ENCODE results near the gene DCPS. TPM values are rescaled to one million over a fixed set of nuclear protein-coding genes. Genes with fewer than 3 reads are reported as not detected.
"Not testable (repeated sequence)": the region's sequence is repeated elsewhere in the genome, so short reads cannot be mapped to it uniquely, and the experiment has no call there.

Gene DCPS
- 10 to 100 TPM; 19.0 to 26.6 (median 24.3) TPM for total RNA-seq (2021; fragmentation: NEBNext Ultra II Directional; extraction: Animal tissue kit (Norgen Biotek cat#: 25700))
- long read RNA-seq, transcript DCPS-201 (6 exons, 1,479 nt): major isoform, 15 of 20 reads
- long read RNA-seq, partial matches to known transcripts: 3 of 20 reads
- long read RNA-seq, other reads (novel, unspliced or antisense): 2 of 20 reads

DNA sequence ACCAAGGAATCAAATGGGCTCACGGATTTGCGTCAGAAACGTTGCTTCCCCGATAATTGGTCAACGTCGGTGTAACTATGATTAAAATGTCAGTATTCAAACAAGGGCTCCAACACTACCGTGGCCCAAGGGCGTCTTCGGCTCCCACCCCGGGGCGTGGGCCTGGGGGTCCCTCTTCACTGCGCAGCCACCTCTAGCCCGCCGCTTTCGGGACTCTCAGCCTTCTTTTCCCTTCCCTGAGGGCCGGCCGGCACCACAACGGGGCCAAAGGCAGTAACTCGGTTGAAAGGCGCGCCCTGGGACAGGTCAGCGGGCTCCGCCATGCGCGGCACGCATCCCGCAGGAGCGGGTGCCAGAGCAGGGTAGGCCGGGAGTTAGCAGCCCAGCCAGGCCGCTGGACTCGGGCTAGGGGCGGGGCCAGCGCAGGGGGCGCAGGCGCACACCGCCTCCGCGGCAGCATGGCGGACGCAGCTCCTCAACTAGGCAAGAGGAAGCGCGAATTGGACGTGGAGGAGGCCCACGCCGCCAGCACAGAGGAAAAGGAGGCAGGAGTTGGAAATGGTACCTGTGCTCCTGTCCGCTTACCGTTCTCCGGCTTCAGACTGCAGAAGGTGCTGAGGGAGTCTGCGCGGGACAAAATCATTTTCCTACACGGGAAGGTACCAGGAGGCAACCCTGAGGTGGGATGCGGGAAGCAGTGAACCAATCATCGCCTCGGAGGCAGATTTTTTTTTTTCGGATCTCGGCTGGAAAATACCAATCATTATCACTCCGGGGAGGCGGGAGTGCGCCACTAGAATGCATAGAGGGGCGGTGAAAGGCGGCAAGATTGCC is at the start of gene DCPS:
Gene DCPS (plus strand): TSS at position 438 of the 834 bp plus-strand sequence. CDS start 21 bp downstream, at position 459.
- H3K9me3 Mint-ChIP-seq: no peaks in the 10 kb centered on the region
- TF ChIP-seq, protein P1, sequence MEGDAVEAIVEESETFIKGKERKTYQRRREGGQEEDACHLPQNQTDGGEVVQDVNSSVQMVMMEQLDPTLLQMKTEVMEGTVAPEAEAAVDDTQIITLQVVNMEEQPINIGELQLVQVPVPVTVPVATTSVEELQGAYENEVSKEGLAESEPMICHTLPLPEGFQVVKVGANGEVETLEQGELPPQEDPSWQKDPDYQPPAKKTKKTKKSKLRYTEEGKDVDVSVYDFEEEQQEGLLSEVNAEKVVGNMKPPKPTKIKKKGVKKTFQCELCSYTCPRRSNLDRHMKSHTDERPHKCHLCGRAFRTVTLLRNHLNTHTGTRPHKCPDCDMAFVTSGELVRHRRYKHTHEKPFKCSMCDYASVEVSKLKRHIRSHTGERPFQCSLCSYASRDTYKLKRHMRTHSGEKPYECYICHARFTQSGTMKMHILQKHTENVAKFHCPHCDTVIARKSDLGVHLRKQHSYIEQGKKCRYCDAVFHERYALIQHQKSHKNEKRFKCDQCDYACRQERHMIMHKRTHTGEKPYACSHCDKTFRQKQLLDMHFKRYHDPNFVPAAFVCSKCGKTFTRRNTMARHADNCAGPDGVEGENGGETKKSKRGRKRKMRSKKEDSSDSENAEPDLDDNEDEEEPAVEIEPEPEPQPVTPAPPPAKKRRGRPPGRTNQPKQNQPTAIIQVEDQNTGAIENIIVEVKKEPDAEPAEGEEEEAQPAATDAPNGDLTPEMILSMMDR (IDR thresholded peaks at IDR 0.05): peak; percentile 18; the same call in 1 of the 2 replicates
- H3K4me1 Mint-ChIP-seq (ENCODE audit: low read depth): peaks cover 31% of the 10 kb centered on the region
- H3K36me3 Mint-ChIP-seq (ENCODE audit: low read depth): peaks cover 20% of the 10 kb centered on the region
- H3K27ac Mint-ChIP-seq: peak within 1 kb of the TSS; percentile 89
- H3K27me3 Mint-ChIP-seq (ENCODE audit: insufficient read depth): peaks cover 2% of the 10 kb centered on the region; the same call in 1 of the 2 replicates
- DNase-seq: peak; percentile 81
- peak within 1 kb of the TSS; percentile 96 for H3K4me3 Mint-ChIP-seq

GRCh38 chr11:126254819-126255218 is 49.0 kb upstream of the DCPS start:
- Mint-ChIP-seq H3K27me3 (ENCODE audit: insufficient read depth) (no peaks in the 10 kb centered on the region; the same call in 1 of the 2 replicates), H3K4me3 (no peak overlapping the region), H3K9me3 (no peaks in the 10 kb centered on the region), H3K4me1 (ENCODE audit: low read depth) (peaks cover 29% of the 10 kb centered on the region), H3K36me3 (ENCODE audit: low read depth) (peaks cover 37% of the 10 kb centered on the region), H3K27ac (no peak overlapping the region)
- no peak for DNase-seq
- TF ChIP-seq, protein P1 (IDR thresholded peaks at IDR 0.05): no peak

DNA sequence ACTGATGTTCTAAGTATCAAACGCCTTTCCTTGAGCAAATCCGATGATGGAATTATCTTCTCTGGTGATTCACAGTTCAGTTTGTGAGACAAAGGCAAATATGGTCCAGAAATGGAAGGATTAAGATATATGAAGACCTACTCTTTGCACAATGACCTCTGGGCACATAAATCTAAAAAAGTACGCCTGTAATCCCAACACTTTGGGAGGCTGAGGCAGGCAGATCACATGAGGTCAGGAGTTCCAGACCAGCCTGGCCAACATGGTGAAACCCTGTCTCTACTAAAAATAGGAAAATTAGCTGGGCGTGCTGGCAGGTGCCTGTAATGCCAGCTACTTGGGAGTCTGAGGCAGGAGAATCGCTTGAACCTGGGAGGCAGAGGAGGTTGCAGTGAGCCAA is 48.4 kb upstream of the DCPS start:
- H3K9me3 Mint-ChIP-seq, DNase-seq: not testable (repeated sequence)
- peaks cover 38% of the 10 kb centered on the region for H3K36me3 Mint-ChIP-seq (ENCODE audit: low read depth)

DNA sequence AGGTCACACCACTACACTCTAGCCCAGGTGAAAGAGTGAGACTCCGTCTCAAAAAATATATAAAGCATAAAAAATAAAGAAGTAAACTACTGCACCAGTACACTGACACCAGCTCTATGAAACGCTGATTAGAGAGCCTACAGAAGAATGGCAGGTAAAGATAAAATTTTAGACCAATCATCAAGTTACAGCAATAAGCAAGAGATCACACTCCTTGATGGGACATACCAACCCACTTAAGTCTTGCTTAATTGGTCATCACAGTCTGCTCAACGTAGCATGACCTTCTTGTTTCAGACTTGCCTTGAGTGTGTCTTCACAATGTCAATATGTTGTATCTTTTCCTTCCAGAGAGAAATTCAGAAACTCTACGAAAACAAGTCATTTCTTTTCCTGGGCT is 47.6 kb upstream of the DCPS start:
- TF ChIP-seq, protein P1 (IDR thresholded peaks at IDR 0.05): no peak
- Mint-ChIP-seq H3K27ac (no peak overlapping the region), H3K4me3 (no peak overlapping the region), H3K4me1 (ENCODE audit: low read depth) (peaks cover 37% of the 10 kb centered on the region), H3K36me3 (ENCODE audit: low read depth) (peaks cover 44% of the 10 kb centered on the region), H3K27me3 (ENCODE audit: insufficient read depth) (no peaks in the 10 kb centered on the region; the same call in 1 of the 2 replicates), H3K9me3 (no peaks in the 10 kb centered on the region)
- no peak for DNase-seq

More for the DNA sequence above, 48.4 kb upstream of the DCPS start:
- H3K27me3 Mint-ChIP-seq (ENCODE audit: insufficient read depth); H3K4me3 Mint-ChIP-seq; H3K27ac Mint-ChIP-seq: not testable (repeated sequence)
- H3K4me1 Mint-ChIP-seq (ENCODE audit: low read depth): peaks cover 30% of the 10 kb centered on the region

GRCh38 chr11:126257144-126257543 is 46.7 kb upstream of the DCPS start:
- peak overlapping the region; percentile 42; the same call in 1 of the 2 replicates for H3K27ac Mint-ChIP-seq
- peaks cover 43% of the 10 kb centered on the region for H3K36me3 Mint-ChIP-seq (ENCODE audit: low read depth)
- H3K9me3 Mint-ChIP-seq: no peaks in the 10 kb centered on the region
- no peak for DNase-seq
- H3K27me3 Mint-ChIP-seq (ENCODE audit: insufficient read depth): no peaks in the 10 kb centered on the region
- H3K4me1 Mint-ChIP-seq (ENCODE audit: low read depth): peaks cover 37% of the 10 kb centered on the region
- peak overlapping the region; percentile 23; the same call in 1 of the 2 replicates for H3K4me3 Mint-ChIP-seq
- TF ChIP-seq, protein P1 (IDR thresholded peaks at IDR 0.05): no peak

DNA sequence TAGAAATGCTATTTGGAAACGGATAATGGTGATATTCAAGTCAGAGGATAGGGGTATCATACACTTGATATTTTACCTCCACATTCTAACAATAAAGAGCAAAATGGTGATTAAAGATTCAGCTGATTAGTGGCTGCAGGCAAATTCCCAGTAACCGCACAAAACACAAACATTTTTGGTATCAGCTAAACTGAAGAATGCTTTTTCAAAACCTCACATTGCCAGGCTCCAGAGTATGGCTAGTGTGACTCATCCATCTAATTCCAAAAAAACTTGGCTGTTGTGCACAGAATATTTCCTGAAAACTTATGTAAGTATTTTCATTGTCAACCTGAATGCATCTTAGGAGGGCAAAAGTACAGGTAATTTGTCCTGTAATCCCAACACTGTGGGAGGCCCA is 46.1 kb upstream of the DCPS start:
- Mint-ChIP-seq H3K36me3 (ENCODE audit: low read depth) (peaks cover 40% of the 10 kb centered on the region), H3K27ac (peak overlapping the region; percentile 60), H3K27me3 (ENCODE audit: insufficient read depth) (no peaks in the 10 kb centered on the region)

More for the DNA sequence above, 46.1 kb upstream of the DCPS start:
- peak overlapping the region; percentile 23; the same call in 1 of the 2 replicates for H3K4me3 Mint-ChIP-seq
- TF ChIP-seq, protein P1 (IDR thresholded peaks at IDR 0.05): no peak
- peaks cover 37% of the 10 kb centered on the region for H3K4me1 Mint-ChIP-seq (ENCODE audit: low read depth)
- no peaks in the 10 kb centered on the region for H3K9me3 Mint-ChIP-seq
- peak; percentile 74 for DNase-seq
